Liver (tissue), 9 donors: ENCODE measurements around the gene TAPBPL. TPM values are rescaled to one million over a fixed set of nuclear protein-coding genes. Genes with fewer than 3 reads are reported as not detected.

Experiments
- DNase-seq: peaks from one replicate; pipeline ENCODE4 v3.0.0-alpha.2; 2017; ENCODE audit warnings: low spot score
- H3K27ac ChIP-seq, 2 donors: one replicate each; pipeline ENCODE4 v1.7.0; 2013; ENCODE audit warnings: inconsistent platforms in 2 of 2, low read length in 2 of 2, control low read depth in 1 of 2, low read depth in 1 of 2, mild to moderate bottlenecking in 1 of 2
- H3K27me3 ChIP-seq, 4 donors: one replicate each; pipeline versions ENCODE4 v1.6.1 to v1.7.0; 2013; ENCODE audit warnings: low read length in 3 of 4, inconsistent platforms in 1 of 4, mild to moderate bottlenecking in 1 of 4, moderate library complexity in 1 of 4; ENCODE audit not compliant: control insufficient read depth in 4 of 4, insufficient read depth in 4 of 4
- H3K36me3 ChIP-seq, 4 donors: one replicate each; pipeline versions ENCODE4 v1.6.1 to v1.7.0; 2013; ENCODE audit warnings: low read length in 3 of 4, mild to moderate bottlenecking in 3 of 4, low read depth in 1 of 4, moderate library complexity in 1 of 4; ENCODE audit not compliant: control insufficient read depth in 4 of 4, insufficient read depth in 3 of 4
- H3K4me1 ChIP-seq, 4 donors: one replicate each; pipeline versions ENCODE4 v1.6.1 to v1.7.0; 2013; ENCODE audit warnings: low read length in 3 of 4, mild to moderate bottlenecking in 3 of 4, moderate library complexity in 1 of 4; ENCODE audit not compliant: control insufficient read depth in 4 of 4, insufficient read depth in 4 of 4
- H3K4me3 ChIP-seq, 3 donors: one replicate each; pipeline versions ENCODE4 v1.6.1 to v1.7.0; 2013; ENCODE audit warnings: low read length in 3 of 3, control low read depth in 1 of 3, low read depth in 1 of 3, mild to moderate bottlenecking in 1 of 3
- H3K9ac ChIP-seq, 2 donors: one replicate each; pipeline ENCODE4 v1.7.0; 2013; ENCODE audit warnings: low read length in 2 of 2, mild to moderate bottlenecking in 2 of 2, moderate library complexity in 2 of 2, control low read depth in 1 of 2, low read depth in 1 of 2
- H3K9me3 ChIP-seq, 4 donors: one replicate each; pipeline versions ENCODE4 v1.6.1 to v1.7.0; 2013; ENCODE audit warnings: low read length in 3 of 4; ENCODE audit not compliant: control insufficient read depth in 4 of 4
- EGR1 ChIP-seq, 2 donors: IDR thresholded peaks; 2 replicates each; pipeline ENCODE4 v1.6.1; 2016 to 2018; ENCODE audit warnings: antibody characterized with exemption in 2 of 2, low read depth in 2 of 2
- FOXA1 ChIP-seq: IDR thresholded peaks from 2 replicates; pipeline ENCODE4 v1.6.1; 2016; ENCODE audit warnings: antibody characterized with exemption
- FOXA2 ChIP-seq: IDR thresholded peaks from 2 replicates; pipeline ENCODE4 v1.6.1; 2016; ENCODE audit warnings: antibody characterized with exemption
- GABPA ChIP-seq, 2 donors: IDR thresholded peaks in 1 of 2; conservative IDR thresholded peaks in 1 of 2; 2 replicates each; pipeline ENCODE4 v1.6.1; 2016; ENCODE audit warnings: antibody characterized with exemption in 2 of 2, mild to moderate bottlenecking in 1 of 2, moderate library complexity in 1 of 2
- HNF4A ChIP-seq, 2 donors: conservative IDR thresholded peaks; 2 replicates each; pipeline ENCODE4 v1.6.1; 2016; ENCODE audit warnings: antibody characterized with exemption in 2 of 2, mild to moderate bottlenecking in 2 of 2
- HNF4G ChIP-seq: IDR thresholded peaks from 2 replicates; pipeline ENCODE4 v1.6.1; 2016; ENCODE audit warnings: antibody characterized with exemption
- JUND ChIP-seq, 2 donors: IDR thresholded peaks; 2 replicates each; pipeline ENCODE4 v1.6.1; 2016; ENCODE audit warnings: antibody characterized with exemption in 2 of 2
- NR2F2 ChIP-seq: IDR thresholded peaks from 2 replicates; pipeline ENCODE4 v1.6.1; 2016; ENCODE audit warnings: antibody characterized with exemption
- RAD21 ChIP-seq, 2 donors: IDR thresholded peaks; 2 replicates each; pipeline ENCODE4 v1.6.1; 2016; ENCODE audit warnings: antibody characterized with exemption in 2 of 2, mild to moderate bottlenecking in 2 of 2
- RXRA ChIP-seq, 2 donors: IDR thresholded peaks; 2 replicates each; pipeline ENCODE4 v1.6.1; 2017 to 2018; ENCODE audit warnings: antibody characterized with exemption in 2 of 2, mild to moderate bottlenecking in 1 of 2
- SP1 ChIP-seq: IDR thresholded peaks from 2 replicates; pipeline ENCODE4 v1.6.1; 2018; ENCODE audit warnings: antibody characterized with exemption, mild to moderate bottlenecking
- TAF1 ChIP-seq: conservative IDR thresholded peaks from 2 replicates; pipeline ENCODE4 v1.6.1; 2016; ENCODE audit warnings: antibody characterized with exemption, mild to moderate bottlenecking
- YY1 ChIP-seq: IDR thresholded peaks from 2 replicates; pipeline ENCODE4 v1.6.1; 2016; ENCODE audit warnings: antibody characterized with exemption, mild to moderate bottlenecking
- WGBS: extraction: QIAGEN DNeasy Blood & Tissue Kit; methylation state at CpG from one replicate; pipeline ENCODE4 v1.1.7; 2013; 5-methylcytosine and 5-hydroxymethylcytosine counted together
- polyA plus RNA-seq, 2 donors: library from polyadenylated mRNA; stranded (reverse) in 1 of 2; unstranded in 1 of 2; fragments of 200-250 nt in 1 of 2; fragments of >200 nt in 1 of 2; fragmentation: Nextera tagmentation in 1 of 2; extraction: Ambion mirVana in 1 of 2; gene quantifications; one replicate each; pipeline versions ENCODE4 v1.2.1 to v1.2.3, GENCODE V29; 2013 to 2015
- total RNA-seq, 2 donors: library from RNA; depleted of rRNA; stranded (reverse); fragments of >200 nt; gene quantifications; one replicate each; pipeline ENCODE4 v1.2.3, GENCODE V29; 2014
- TF ChIP-seq, protein P1 (sequence below): IDR thresholded peaks from 2 replicates; pipeline ENCODE4 v1.6.1; 2016; ENCODE audit warnings: antibody characterized with exemption
- TF ChIP-seq, protein P2 (sequence below): IDR thresholded peaks from 2 replicates; pipeline ENCODE4 v1.6.1; 2016; ENCODE audit warnings: antibody characterized with exemption
- TF ChIP-seq, protein P3 (sequence below): IDR thresholded peaks from 2 replicates; pipeline ENCODE4 v1.6.1; 2016; ENCODE audit warnings: antibody characterized with exemption
- TF ChIP-seq, protein P4 (sequence below): IDR thresholded peaks from 2 replicates; pipeline ENCODE4 v1.6.1; 2016; ENCODE audit warnings: antibody characterized with exemption, mild to moderate bottlenecking
- TF ChIP-seq, protein P5 (sequence below): fragments of 150-350 bp; IDR thresholded peaks from 2 replicates; pipeline ENCODE4 v1.5.1; 2017; ENCODE audit warnings: improper control_type of control experiment, low read depth, low read length; ENCODE audit not compliant: missing input control
- donor health status: healthy.
- donor health status: healthy.
- donor health status: healthy.
- donor health status: healthy.
- donor health status: healthy.

TAPBPL gene
- total and polyA plus RNA-seq, 4 donors, result 9.5 to 32.9 (median 19.0) TPM

DNA sequence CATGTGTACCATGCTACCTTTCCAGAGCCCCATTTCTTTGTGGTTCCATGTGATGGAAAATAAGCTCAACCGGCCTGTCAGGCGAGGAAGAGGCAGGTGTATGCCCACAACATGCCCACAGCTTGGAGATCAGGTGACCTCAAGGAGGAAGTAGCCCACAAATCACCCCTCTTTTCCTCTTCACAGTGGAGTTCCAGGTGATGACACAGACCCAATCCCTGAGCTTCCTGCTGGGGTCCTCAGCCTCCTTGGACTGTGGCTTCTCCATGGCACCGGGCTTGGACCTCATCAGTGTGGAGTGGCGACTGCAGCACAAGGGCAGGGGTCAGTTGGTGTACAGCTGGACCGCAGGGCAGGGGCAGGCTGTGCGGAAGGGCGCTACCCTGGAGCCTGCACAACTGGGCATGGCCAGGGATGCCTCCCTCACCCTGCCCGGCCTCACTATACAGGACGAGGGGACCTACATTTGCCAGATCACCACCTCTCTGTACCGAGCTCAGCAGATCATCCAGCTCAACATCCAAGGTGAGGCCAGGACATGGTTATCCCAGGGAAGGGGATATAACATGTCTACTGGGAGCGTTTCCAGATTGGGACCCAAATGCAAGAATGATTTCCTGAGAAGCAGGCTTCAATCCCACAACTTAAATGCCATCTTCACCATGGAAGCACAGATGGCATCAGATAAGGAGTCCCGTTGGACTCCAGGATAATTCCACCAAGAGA lies 5.5 kb downstream of the TAPBPL start:
- WGBS, result 93% methylated on average over 12 of the region's 12 CpGs
- no peak for DNase-seq
- peaks cover 4 to 11% (median 9%) of the 10 kb centered on the region in 4 donors for H3K4me1 ChIP-seq

More for the DNA sequence above, 5.5 kb downstream of the TAPBPL start:
- H3K27me3 ChIP-seq, result no peaks in the 10 kb centered on the region
- H3K9me3 ChIP-seq, result no peaks in the 10 kb centered on the region
- no peak overlapping the region for H3K4me3 ChIP-seq
- no peak for TF ChIP-seq NR2F2
- TF ChIP-seq FOXA2, result no peak
- no peak for TF ChIP-seq FOXA1
- TF ChIP-seq GABPA (IDR thresholded peaks at IDR 0.05 in 1 of 2, conservative IDR thresholded peaks at IDR 0.05 in 1 of 2), result no peak
- TF ChIP-seq, protein P1, sequence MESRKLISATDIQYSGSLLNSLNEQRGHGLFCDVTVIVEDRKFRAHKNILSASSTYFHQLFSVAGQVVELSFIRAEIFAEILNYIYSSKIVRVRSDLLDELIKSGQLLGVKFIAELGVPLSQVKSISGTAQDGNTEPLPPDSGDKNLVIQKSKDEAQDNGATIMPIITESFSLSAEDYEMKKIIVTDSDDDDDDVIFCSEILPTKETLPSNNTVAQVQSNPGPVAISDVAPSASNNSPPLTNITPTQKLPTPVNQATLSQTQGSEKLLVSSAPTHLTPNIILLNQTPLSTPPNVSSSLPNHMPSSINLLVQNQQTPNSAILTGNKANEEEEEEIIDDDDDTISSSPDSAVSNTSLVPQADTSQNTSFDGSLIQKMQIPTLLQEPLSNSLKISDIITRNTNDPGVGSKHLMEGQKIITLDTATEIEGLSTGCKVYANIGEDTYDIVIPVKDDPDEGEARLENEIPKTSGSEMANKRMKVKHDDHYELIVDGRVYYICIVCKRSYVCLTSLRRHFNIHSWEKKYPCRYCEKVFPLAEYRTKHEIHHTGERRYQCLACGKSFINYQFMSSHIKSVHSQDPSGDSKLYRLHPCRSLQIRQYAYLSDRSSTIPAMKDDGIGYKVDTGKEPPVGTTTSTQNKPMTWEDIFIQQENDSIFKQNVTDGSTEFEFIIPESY, result no peak
- no peak for TF ChIP-seq YY1
- no peak for TF ChIP-seq JUND (IDR thresholded peaks at IDR 0.05)
- TF ChIP-seq, protein P2, sequence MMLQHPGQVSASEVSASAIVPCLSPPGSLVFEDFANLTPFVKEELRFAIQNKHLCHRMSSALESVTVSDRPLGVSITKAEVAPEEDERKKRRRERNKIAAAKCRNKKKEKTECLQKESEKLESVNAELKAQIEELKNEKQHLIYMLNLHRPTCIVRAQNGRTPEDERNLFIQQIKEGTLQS, result no peak
- no peak for TF ChIP-seq SP1
- TF ChIP-seq EGR1 (IDR thresholded peaks at IDR 0.05; ENCODE audit: low read depth in 2 of 2), result no peak
- TF ChIP-seq, protein P3, sequence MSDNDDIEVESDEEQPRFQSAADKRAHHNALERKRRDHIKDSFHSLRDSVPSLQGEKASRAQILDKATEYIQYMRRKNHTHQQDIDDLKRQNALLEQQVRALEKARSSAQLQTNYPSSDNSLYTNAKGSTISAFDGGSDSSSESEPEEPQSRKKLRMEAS, result no peak
- TF ChIP-seq HNF4A (conservative IDR thresholded peaks at IDR 0.05), result no peak
- no peak for TF ChIP-seq RAD21 (IDR thresholded peaks at IDR 0.05)
- TF ChIP-seq HNF4G, result no peak
- no peak for TF ChIP-seq RXRA (IDR thresholded peaks at IDR 0.05)
- TF ChIP-seq, protein P4, sequence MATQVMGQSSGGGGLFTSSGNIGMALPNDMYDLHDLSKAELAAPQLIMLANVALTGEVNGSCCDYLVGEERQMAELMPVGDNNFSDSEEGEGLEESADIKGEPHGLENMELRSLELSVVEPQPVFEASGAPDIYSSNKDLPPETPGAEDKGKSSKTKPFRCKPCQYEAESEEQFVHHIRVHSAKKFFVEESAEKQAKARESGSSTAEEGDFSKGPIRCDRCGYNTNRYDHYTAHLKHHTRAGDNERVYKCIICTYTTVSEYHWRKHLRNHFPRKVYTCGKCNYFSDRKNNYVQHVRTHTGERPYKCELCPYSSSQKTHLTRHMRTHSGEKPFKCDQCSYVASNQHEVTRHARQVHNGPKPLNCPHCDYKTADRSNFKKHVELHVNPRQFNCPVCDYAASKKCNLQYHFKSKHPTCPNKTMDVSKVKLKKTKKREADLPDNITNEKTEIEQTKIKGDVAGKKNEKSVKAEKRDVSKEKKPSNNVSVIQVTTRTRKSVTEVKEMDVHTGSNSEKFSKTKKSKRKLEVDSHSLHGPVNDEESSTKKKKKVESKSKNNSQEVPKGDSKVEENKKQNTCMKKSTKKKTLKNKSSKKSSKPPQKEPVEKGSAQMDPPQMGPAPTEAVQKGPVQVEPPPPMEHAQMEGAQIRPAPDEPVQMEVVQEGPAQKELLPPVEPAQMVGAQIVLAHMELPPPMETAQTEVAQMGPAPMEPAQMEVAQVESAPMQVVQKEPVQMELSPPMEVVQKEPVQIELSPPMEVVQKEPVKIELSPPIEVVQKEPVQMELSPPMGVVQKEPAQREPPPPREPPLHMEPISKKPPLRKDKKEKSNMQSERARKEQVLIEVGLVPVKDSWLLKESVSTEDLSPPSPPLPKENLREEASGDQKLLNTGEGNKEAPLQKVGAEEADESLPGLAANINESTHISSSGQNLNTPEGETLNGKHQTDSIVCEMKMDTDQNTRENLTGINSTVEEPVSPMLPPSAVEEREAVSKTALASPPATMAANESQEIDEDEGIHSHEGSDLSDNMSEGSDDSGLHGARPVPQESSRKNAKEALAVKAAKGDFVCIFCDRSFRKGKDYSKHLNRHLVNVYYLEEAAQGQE, result no peak
- TF ChIP-seq, protein P5, sequence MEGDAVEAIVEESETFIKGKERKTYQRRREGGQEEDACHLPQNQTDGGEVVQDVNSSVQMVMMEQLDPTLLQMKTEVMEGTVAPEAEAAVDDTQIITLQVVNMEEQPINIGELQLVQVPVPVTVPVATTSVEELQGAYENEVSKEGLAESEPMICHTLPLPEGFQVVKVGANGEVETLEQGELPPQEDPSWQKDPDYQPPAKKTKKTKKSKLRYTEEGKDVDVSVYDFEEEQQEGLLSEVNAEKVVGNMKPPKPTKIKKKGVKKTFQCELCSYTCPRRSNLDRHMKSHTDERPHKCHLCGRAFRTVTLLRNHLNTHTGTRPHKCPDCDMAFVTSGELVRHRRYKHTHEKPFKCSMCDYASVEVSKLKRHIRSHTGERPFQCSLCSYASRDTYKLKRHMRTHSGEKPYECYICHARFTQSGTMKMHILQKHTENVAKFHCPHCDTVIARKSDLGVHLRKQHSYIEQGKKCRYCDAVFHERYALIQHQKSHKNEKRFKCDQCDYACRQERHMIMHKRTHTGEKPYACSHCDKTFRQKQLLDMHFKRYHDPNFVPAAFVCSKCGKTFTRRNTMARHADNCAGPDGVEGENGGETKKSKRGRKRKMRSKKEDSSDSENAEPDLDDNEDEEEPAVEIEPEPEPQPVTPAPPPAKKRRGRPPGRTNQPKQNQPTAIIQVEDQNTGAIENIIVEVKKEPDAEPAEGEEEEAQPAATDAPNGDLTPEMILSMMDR, result no peak
- TF ChIP-seq TAF1, result no peak
- H3K27ac ChIP-seq, result no peak overlapping the region
- H3K9ac ChIP-seq, result no peak overlapping the region
- H3K36me3 ChIP-seq, result peaks cover 7 to 53% (median 48%) of the 10 kb centered on the region in 4 donors
